GM13976 (cell line): ENCODE results near the gene PHPT1.
A peak's percentile ranks its signal among the peaks of the same experiment; 100 is the strongest.

Experiments
- DNase-seq: peaks from one replicate; pipeline ENCODE4 v3.0.0; 2012; ENCODE audit warnings: low spot score
- CTCF ChIP-seq: IDR thresholded peaks from 2 replicates; pipeline ENCODE4 v1.5.1; 2012; ENCODE audit warnings: borderline replicate concordance, mild to moderate bottlenecking; ENCODE audit not compliant: insufficient read depth; ENCODE audit errors: extremely low read depth, missing control alignments, control extremely low read depth
- in situ Hi-C: fragments of 300-500 bp; cut with MboI; formaldehyde crosslinking; loops from one replicate; pipeline ENCODE4 v1.12.0; 2022; ENCODE audit warnings: low sequenced_read_pairs, mixed read lengths, inconsistent platforms; ENCODE audit not compliant: unreplicated experiment

PHPT1 gene

GRCh38 chr9:136805207-136805740, 43.9 kb upstream of the PHPT1 start:
- in situ Hi-C loops = no loop called here
- DNase-seq = no peak
- TF ChIP-seq CTCF = no peak

GRCh38 chr9:136806067-136806466, 43.1 kb upstream of the PHPT1 start:
- DNase-seq = no peak
- in situ Hi-C loops = no loop called here
- TF ChIP-seq CTCF = no peak

GRCh38 chr9:136806631-136807201, 42.5 kb upstream of the PHPT1 start:
- no peak for TF ChIP-seq CTCF
- in situ Hi-C loops = no loop called here
- no peak for DNase-seq

- TF ChIP-seq CTCF = no peak
- in situ Hi-C loops = no loop called here
- DNase-seq = peak; percentile 98
Observed at GRCh38 chr9:136807281-136808074, 41.7 kb upstream of the PHPT1 start, which contains the start of gene RABL6. RABL6 (plus strand) TSS chr9:136807948; CDS start chr9:136808197, 249 bp downstream.

GRCh38 chr9:136808075-136808805, 41.0 kb upstream of the PHPT1 start:
- DNase-seq = peak; percentile 60
- in situ Hi-C loops = no loop called here
- no peak for TF ChIP-seq CTCF

- no peak for DNase-seq
- in situ Hi-C loops = no loop called here
- no peak for TF ChIP-seq CTCF
Observed at GRCh38 chr9:136808806-136809158, 40.4 kb upstream of the PHPT1 start.
